GM12872 (cell line): ENCODE data around the gene ETV6.

Experiments used
- CTCF ChIP-seq: IDR thresholded peaks from 3 replicates; pipeline ENCODE4 v1.5.1; 2011; ENCODE audit warnings: low read depth, mild to moderate bottlenecking, low read length, moderate library complexity; ENCODE audit not compliant: insufficient read depth

ETV6 gene

GRCh38 chr12:11885261-11886038 lies 236.0 kb downstream of the ETV6 start:
- no peak for TF ChIP-seq CTCF

GRCh38 chr12:11886339-11886738 lies 236.9 kb downstream of the ETV6 start:
- no peak for TF ChIP-seq CTCF

- no peak for TF ChIP-seq CTCF
These were observed 238.6 kb downstream of the ETV6 start for GRCh38 chr12:11888029-11888428.

GRCh38 chr12:11891346-11891745 lies 241.9 kb downstream of the ETV6 start:
- no peak for TF ChIP-seq CTCF

GRCh38 chr12:11891754-11892386 lies 242.4 kb downstream of the ETV6 start:
- no peak; the same call in 2 of the 3 replicates for TF ChIP-seq CTCF

GRCh38 chr12:11893998-11894397 lies 244.5 kb downstream of the ETV6 start:
- no peak for TF ChIP-seq CTCF

GRCh38 chr12:11894890-11895289 lies 245.4 kb downstream of the ETV6 start:
- no peak for TF ChIP-seq CTCF
